HG02623 (cell line): Measurements from ENCODE around the gene TNFAIP8.
A peak's percentile ranks its signal among the peaks of the same experiment; 100 is the strongest.

Experiments used
- ATAC-seq: cut with Tn5 transposase; IDR thresholded peaks from one replicate; pipeline ENCODE4 v1.9.1; 2021; ENCODE audit warnings: moderate library complexity; ENCODE audit not compliant: unreplicated experiment

Gene TNFAIP8

GRCh38 chr5:119345861-119346260 is 10.0 kb upstream of the TNFAIP8 start:
- no peak for ATAC-seq

- no peak for ATAC-seq
Measured at GRCh38 chr5:119346394-119346793, 9.4 kb upstream of the TNFAIP8 start.

- ATAC-seq, result no peak
Measured at GRCh38 chr5:119347574-119347973, 8.2 kb upstream of the TNFAIP8 start.

- ATAC-seq, result no peak
Measured at GRCh38 chr5:119347991-119348390, 7.8 kb upstream of the TNFAIP8 start.

DNA sequence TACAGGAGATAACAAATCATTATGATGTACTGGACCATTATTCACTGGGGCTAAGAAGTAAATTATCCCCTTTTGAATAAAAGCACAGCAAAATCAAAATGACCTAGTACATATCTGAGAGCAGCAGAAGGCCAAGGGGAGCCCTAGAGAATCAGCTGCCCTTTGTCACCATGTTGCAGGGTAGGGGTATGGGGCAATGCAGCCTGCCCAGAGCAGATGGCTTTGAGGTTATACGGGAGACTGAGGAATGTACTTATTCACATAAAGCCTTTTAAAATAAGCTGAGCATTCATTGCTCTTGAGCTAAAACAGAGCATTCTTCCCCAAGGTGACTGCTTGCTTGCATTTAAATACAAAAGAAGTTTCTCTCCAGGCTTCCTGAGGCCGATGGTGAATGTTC is 2.6 kb upstream of the TNFAIP8 start:
- ATAC-seq, result no peak

GRCh38 chr5:119353686-119354366 is 2.0 kb upstream of the TNFAIP8 start:
- ATAC-seq, result peak; percentile 47

- ATAC-seq, result no peak
Measured at GRCh38 chr5:119354537-119355243, 1.1 kb upstream of the TNFAIP8 start.

DNA sequence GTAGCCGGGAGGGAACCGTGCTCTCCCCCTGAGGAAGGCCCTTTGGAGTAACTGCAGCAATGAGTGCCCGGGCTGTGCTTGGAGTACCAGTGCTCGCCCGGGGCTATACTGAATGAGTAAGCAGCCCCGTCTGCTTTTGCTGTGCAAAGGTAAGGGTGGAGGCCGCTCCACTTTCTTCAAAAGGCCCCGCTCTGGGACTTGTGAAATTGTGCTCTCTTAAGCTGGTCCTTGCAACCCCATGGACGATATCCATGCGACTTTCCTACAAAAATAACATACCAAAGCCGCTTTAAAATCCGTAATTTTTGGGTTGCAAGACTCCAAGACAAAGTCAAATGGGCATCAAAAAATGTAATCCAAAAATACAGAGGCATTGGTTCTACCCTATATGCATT is 578 bp upstream of the TNFAIP8 start:
- ATAC-seq, result no peak

DNA sequence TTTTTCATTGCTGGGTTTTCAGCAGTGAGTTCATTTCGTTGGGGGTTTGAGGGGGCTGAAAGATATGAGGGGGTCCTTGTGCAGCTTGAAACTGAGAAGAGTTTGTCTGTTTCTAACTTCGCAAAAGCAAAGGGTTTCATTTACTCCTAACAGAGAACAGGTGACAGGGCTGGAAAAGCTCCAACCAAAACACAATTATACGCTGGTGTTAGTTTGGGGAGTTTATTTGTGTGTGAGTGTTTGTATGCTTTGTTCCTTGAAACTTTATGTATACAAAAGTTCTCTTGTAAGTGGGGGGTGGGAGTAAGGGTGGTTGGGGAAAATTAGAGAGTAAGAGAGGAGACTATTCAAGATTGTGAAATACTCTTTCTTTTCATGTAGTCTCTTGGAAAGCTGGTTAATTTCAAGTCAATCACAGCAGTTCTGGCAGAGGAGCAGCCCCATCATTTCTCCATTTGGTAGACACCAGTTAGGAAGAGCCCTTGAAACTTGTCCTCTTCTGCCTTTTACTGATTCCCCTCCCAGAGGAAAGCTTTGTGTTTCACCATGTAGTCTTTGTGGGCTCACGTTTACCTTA is 881 bp downstream of the TNFAIP8 start:
- no peak for ATAC-seq

DNA sequence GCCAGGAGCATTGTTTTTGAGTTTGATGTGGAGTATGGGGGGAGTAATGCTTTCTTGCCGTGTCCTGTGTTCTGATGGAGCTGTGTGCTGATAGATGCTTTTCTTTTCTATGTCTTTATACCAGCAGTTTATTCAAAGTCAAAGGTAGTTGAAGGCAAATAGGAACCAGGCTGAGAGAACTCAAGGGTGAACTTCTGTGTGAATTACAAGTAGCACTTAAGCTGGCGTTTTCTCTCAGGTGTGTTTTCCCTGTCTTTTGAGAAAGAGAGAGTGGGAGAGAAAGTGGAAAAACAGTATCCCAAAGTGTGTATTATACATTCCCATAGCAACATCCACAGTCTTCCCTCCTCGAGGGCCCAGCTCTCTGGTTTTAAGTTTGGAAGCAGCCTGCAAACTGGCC is 1.5 kb downstream of the TNFAIP8 start:
- ATAC-seq, result no peak

DNA sequence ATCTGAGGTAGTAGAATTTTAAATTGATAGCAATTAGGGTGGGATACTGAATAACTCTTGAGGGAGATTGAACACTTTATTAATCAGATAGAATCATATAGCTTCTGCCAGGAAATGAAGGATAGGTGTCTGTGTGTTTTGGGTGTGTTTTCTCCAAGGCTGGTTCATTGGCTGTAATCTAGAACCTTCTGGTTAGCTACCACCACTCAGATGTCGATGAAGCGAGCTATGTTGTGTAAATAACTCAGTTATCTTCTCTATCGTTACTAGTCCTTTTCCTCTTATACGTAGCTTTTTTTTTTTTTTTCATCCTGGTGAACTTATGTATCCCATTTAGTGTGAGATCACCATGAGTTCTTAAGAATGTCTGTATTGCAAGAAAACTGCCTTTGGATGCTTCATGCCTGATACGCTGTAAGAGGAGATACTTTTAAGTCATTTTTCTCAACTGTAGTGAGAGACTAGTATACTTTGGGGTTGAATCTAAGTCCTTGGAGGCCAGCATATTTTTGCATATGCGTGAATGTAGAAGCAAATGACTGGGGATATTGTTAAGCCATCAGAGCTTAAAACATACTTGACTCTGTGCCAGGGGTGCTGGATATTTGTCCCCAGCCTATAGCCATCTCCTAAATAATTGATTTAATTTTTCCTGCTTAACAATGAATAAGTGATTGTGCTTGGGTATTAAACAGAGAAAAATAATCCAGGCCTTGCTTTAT is 2.1 kb downstream of the TNFAIP8 start:
- ATAC-seq, result no peak

DNA sequence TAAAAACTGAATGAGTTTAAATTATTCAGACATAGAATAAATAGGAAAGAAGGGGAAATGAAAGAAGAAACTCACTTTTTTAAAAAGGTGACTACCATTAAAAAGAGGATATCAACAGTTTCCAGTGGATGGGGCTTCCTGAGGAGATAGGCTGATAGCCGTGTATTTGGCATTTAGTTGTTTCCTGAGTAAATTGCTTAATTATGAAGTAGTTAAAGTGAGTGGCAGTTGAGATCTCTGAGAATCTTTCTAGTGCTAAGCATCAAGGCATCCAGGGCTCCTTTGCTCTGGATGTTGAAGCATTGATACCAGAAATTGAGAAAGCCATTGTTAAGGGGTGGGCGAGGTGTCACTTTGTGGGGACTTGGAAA is 2.7 kb downstream of the TNFAIP8 start:
- ATAC-seq, result no peak

DNA sequence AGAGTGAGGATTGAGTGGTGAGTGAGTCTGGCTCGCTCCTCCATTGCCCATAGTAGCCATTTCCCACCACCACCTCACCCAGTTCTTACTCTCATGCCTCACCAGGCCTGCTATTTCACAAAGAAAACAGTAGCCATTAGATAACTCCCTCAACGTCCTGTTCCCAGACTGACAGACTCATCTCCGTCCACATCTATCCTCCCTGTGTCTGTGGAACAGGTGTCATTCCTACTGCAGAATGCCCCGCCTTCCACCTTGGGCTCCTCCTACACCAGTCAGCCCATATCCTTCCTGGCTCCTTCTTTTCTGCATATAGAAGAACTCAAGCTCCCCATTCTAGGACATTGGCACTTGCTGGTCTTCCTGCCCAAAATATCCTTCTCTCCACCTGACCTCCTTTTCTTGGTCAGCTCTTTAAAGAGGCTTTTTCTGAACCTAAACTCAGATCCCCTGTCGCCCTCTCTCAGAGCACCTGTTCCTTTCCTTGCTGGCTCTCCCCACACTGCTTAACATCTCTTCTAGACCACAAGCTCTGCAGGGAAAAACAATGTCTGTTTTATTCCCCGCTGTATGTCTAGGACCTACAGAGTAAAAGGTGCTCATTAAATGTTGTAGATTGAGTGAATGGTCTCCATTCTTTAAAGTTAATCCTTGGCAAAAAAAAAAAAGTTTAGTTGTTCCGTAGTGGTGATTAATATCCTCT is 3.2 kb downstream of the TNFAIP8 start:
- ATAC-seq, result no peak

DNA sequence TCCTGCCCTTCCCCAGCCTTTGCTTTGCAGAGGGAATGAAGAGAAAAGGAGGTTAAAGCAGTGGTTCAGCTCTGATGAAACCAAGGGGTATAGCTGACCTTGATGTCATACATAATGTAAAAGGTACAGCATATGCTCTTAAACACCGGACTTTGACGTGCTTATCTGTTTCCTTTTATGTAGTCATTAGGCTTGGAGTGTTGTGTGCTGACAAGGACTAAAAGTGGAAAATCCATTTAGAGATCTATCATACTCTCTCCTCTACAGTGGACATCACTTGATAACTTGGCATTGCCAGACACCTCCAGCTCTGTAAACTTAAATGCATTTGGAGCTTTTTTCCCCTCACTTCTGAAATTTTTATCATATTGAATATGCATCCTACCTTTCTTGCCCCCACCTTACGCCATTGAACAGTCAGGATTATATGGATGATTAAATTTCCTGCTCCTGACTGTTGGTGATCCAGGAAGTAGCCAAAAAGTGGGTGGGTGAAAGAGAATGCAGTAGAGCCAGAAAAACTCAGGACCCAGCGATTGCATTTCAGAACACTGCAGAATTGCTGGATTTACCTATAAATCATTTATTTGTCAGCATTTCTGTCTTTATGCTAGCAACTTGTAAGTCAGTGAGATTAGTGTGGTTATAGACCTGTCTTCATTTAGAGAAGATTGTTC is 4.1 kb downstream of the TNFAIP8 start:
- ATAC-seq, result no peak

- ATAC-seq, result no peak
Measured at GRCh38 chr5:119360905-119361593, 5.2 kb downstream of the TNFAIP8 start.

GRCh38 chr5:119361594-119362125 is 5.8 kb downstream of the TNFAIP8 start:
- ATAC-seq, result no peak

DNA sequence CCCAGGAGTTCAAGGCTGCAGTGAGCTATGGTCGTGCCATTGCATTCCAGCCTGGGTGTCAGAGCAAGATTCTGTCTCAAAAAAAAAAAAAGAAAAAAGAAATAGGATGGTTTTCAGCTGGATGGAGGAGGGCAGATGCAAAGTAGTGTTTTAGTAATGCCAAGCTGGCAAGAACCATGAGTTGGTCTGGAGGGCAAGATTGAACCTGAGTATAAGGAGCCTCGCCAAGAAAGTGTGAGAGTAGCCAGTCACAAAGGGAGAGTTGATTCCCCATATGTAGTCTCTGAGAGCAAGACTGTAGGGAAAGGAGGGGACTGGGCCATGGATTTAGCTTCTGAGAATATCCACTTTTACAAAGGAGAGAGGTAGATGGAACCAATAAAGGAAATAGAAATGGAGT is 6.9 kb downstream of the TNFAIP8 start:
- no peak for ATAC-seq

- no peak for ATAC-seq
Measured at GRCh38 chr5:119363271-119363670, 7.5 kb downstream of the TNFAIP8 start.

GRCh38 chr5:119363936-119364335 is 8.1 kb downstream of the TNFAIP8 start:
- ATAC-seq, result peak; percentile 22
